ENCODE data around the gene AMY1B. TPM values are rescaled to one million over a fixed set of nuclear protein-coding genes. Genes with fewer than 3 reads are reported as not detected.
"Not testable (repeated sequence)": the region's sequence is repeated elsewhere in the genome, so short reads cannot be mapped to it uniquely, and the experiment has no call there.

AMY1B gene
- polyA plus RNA-seq (ENCODE audit: insufficient read length) = not detected

- not testable (repeated sequence) for DNase-seq (ENCODE audit: low read depth)
These were observed at the start of gene AMY1B for GRCh38 chr1:103696110-103696509. TSS of gene AMY1B (minus strand) at chr1:103696210. CDS start at chr1:103695639, 571 bp downstream.

GRCh38 chr1:103745040-103745439, 49.0 kb upstream of the AMY1B start:
- DNase-seq (ENCODE audit: low read depth) = not testable (repeated sequence)

- DNase-seq (ENCODE audit: low read depth) = not testable (repeated sequence)
These were observed 48.4 kb upstream of the AMY1B start for GRCh38 chr1:103744449-103744848.

GRCh38 chr1:103738031-103738430, 42.0 kb upstream of the AMY1B start:
- DNase-seq (ENCODE audit: low read depth) = not testable (repeated sequence)

GRCh38 chr1:103735334-103735733, 39.3 kb upstream of the AMY1B start:
- DNase-seq (ENCODE audit: low read depth) = not testable (repeated sequence)

- not testable (repeated sequence) for DNase-seq (ENCODE audit: low read depth)
These were observed 25.5 kb upstream of the AMY1B start for GRCh38 chr1:103721473-103721872.

GRCh38 chr1:103717404-103717803, 21.4 kb upstream of the AMY1B start:
- DNase-seq (ENCODE audit: low read depth) = not testable (repeated sequence)

GRCh38 chr1:103710381-103710780, 14.4 kb upstream of the AMY1B start:
- not testable (repeated sequence) for DNase-seq (ENCODE audit: low read depth)

GRCh38 chr1:103707670-103708069, 11.7 kb upstream of the AMY1B start:
- DNase-seq (ENCODE audit: low read depth) = not testable (repeated sequence)

- not testable (repeated sequence) for DNase-seq (ENCODE audit: low read depth)
These were observed 5.2 kb upstream of the AMY1B start for GRCh38 chr1:103701256-103701655.

GRCh38 chr1:103700669-103701068, 4.7 kb upstream of the AMY1B start:
- DNase-seq (ENCODE audit: low read depth) = not testable (repeated sequence)

- not testable (repeated sequence) for DNase-seq (ENCODE audit: low read depth)
These were observed 1.4 kb upstream of the AMY1B start for GRCh38 chr1:103697430-103697829.

GRCh38 chr1:103676335-103676734, 19.7 kb downstream of the AMY1B start:
- DNase-seq (ENCODE audit: low read depth) = not testable (repeated sequence)

GRCh38 chr1:103655460-103655859, 40.5 kb downstream of the AMY1B start, which contains the start of gene AMY1A:
TSS of gene AMY1A (plus strand) at chr1:103655760. CDS start at chr1:103656331, 571 bp downstream.
- not testable (repeated sequence) for DNase-seq (ENCODE audit: low read depth)

- not testable (repeated sequence) for DNase-seq (ENCODE audit: low read depth)
These were observed 41.9 kb downstream of the AMY1B start for GRCh38 chr1:103654133-103654532.

- DNase-seq (ENCODE audit: low read depth) = not testable (repeated sequence)
These were observed 45.1 kb downstream of the AMY1B start for GRCh38 chr1:103650889-103651288.

- not testable (repeated sequence) for DNase-seq (ENCODE audit: low read depth)
These were observed 45.7 kb downstream of the AMY1B start for GRCh38 chr1:103650305-103650704.

GRCh38 chr1:103643908-103644307, 52.1 kb downstream of the AMY1B start:
- not testable (repeated sequence) for DNase-seq (ENCODE audit: low read depth)

GRCh38 chr1:103641194-103641593, 54.8 kb downstream of the AMY1B start:
- DNase-seq (ENCODE audit: low read depth) = not testable (repeated sequence)

Other genes starting within 250 kb of the AMY1B start
- gene RNPC3, start 170.5 kb downstream of the AMY1B start, polyA plus RNA-seq (ENCODE audit: insufficient read length) = 28.6 TPM
- gene AMY2B, start 124.6 kb downstream of the AMY1B start, polyA plus RNA-seq (ENCODE audit: insufficient read length) = 20.8 TPM
- not detected for gene AMY2A, start 78.8 kb downstream of the AMY1B start, polyA plus RNA-seq (ENCODE audit: insufficient read length)
- not detected for gene AMY1A, start 40.5 kb downstream of the AMY1B start, polyA plus RNA-seq (ENCODE audit: insufficient read length)
- not detected for gene AMY1C, start 53.7 kb upstream of the AMY1B start, polyA plus RNA-seq (ENCODE audit: insufficient read length)

All from forelimb muscle (tissue), 1 donor.